Colonic mucosa (tissue), 4 donors: ENCODE data around the gene GNG13. TPM values are rescaled to one million over a fixed set of nuclear protein-coding genes. Genes with fewer than 3 reads are reported as not detected.

Source experiments
- DNase-seq: peaks from one replicate; pipeline ENCODE4 v3.0.0-alpha.2; 2020
- H3K27ac ChIP-seq: fragments of 200-600 bp; one replicate; pipeline ENCODE4 v1.8.0; 2021
- H3K27me3 ChIP-seq: fragments of 200-600 bp; one replicate; pipeline ENCODE4 v1.8.0; 2021
- H3K36me3 ChIP-seq: fragments of 200-600 bp; one replicate; pipeline ENCODE4 v1.8.0; 2021
- H3K4me1 ChIP-seq: fragments of 200-600 bp; one replicate; pipeline ENCODE4 v1.8.0; 2021; ENCODE audit warnings: mild to moderate bottlenecking
- H3K4me3 ChIP-seq: fragments of 200-600 bp; one replicate; pipeline ENCODE4 v1.8.0; 2021
- H3K9ac ChIP-seq, 2 donors: one replicate each; pipeline ENCODE4 v1.7.0; 2013; ENCODE audit warnings: control low read depth in 2 of 2, low read depth in 2 of 2, low read length in 2 of 2
- H3K9me3 ChIP-seq: fragments of 200-600 bp; one replicate; pipeline ENCODE4 v1.8.0; 2021
- CTCF ChIP-seq: fragments of 200-600 bp; IDR thresholded peaks from one replicate; pipeline ENCODE4 v1.8.0; 2022; ENCODE audit warnings: antibody characterized with exemption, mild to moderate bottlenecking
- intact Hi-C: fragments of 100-400 bp; cut with DNase I; formaldehyde crosslinking; loops from one replicate; pipeline ENCODE4 v1.14.1; 2022
- total RNA-seq, 2 donors: library from RNA; stranded (reverse); fragmentation: NEBNext Ultra II Directional in 1 of 2; extraction: Animal tissue kit (Norgen Biotek cat#: 25700) in 1 of 2; gene quantifications; one replicate each; pipeline ENCODE4 v1.2.1, GENCODE V29; 2021
- donor health status: healthy.
- donor health status: DM: no; HTN: no; CAD: no.
- donor health status: DM: no; HTN: no; CAD: no.

Gene GNG13
- total RNA-seq, 2 donors from 2014 or later: 0.24 TPM; not detected in 1

DNA sequence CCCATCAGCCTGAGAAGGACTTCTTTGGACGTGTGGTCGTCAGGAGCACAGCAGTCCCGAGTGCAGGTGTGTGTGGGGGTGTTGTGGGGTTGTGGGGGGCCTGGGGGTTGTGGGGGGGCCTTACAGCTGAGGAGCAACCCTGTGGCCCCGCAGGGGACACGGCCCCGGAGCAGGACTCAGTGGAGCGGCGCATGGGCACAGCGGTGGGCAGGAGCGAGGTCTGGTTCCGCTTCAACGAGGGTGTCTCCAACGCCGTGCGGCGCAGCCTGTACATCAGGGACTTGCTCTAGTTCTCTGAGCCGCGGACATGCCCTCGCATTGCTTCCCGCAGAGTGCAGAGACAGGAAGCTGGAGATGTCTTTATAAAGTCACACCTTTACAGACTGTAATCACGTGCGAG, 2.8 kb downstream of the GNG13 start:
- no peak for DNase-seq
- Histone ChIP-seq H3K36me3 (no peaks in the 10 kb centered on the region), H3K27ac (no peak overlapping the region), H3K27me3 (peaks cover 35% of the 10 kb centered on the region), H3K4me1 (no peaks in the 10 kb centered on the region), H3K9me3 (no peaks in the 10 kb centered on the region), H3K4me3 (no peak overlapping the region), H3K9ac (no peak overlapping the region)
- TF ChIP-seq CTCF: no peak
- intact Hi-C loops: no loop called here

- Histone ChIP-seq H3K27ac (no peak overlapping the region), H3K36me3 (no peaks in the 10 kb centered on the region), H3K27me3 (peaks cover 28% of the 10 kb centered on the region), H3K4me1 (no peaks in the 10 kb centered on the region), H3K9ac (no peak overlapping the region), H3K4me3 (no peak overlapping the region), H3K9me3 (no peaks in the 10 kb centered on the region)
- TF ChIP-seq CTCF: no peak
- peak; percentile 39 for DNase-seq
- intact Hi-C loops: no loop called here
Observed at GRCh38 chr16:797120-797420, 3.5 kb downstream of the GNG13 start.

DNA sequence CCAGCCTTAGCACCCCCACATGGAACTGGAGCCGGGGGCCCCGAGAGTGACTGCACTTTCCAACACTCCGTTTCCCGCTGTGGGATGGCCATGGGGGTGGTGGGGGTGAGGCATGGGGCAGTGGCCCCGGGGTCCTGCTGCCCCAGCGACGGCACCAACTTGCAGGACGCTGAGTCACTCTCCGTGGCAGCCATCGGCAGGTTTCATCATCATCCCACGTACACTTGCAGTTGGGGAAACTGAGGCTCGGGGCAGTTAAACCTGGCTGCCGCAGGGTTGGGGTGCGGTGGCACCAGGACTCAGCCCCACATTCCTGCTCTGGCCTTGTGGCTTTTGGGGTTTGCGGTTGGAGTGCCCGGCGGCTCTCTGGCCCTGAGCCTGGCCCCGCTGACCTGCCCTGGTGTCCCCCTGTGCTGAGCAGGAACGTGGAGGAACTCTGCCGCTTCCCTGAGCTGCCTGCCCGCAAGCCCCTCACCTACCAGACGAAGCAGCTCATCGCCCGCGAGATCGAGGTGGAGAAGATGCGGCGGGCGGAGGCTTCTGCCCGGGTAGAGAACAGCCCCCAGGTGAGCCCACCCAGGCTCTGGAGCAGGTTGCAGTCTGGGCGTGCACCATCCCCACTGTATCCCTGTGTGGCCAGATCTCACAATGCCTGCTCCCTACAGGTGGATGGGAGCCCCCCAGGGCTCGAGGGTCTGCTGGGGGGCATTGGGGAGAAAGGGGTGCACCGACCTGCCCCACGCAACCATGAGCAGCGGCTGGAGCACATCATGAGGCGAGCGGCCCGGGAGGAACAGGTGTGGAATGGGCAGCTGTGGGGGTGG, 4.0 kb downstream of the GNG13 start:
- Histone ChIP-seq H3K27me3 (peaks cover 23% of the 10 kb centered on the region), H3K36me3 (no peaks in the 10 kb centered on the region), H3K4me1 (no peaks in the 10 kb centered on the region), H3K9me3 (no peaks in the 10 kb centered on the region), H3K27ac (no peak overlapping the region), H3K4me3 (no peak overlapping the region), H3K9ac (no peak overlapping the region)
- TF ChIP-seq CTCF: no peak
- intact Hi-C loops: no loop called here
- DNase-seq: no peak

DNA sequence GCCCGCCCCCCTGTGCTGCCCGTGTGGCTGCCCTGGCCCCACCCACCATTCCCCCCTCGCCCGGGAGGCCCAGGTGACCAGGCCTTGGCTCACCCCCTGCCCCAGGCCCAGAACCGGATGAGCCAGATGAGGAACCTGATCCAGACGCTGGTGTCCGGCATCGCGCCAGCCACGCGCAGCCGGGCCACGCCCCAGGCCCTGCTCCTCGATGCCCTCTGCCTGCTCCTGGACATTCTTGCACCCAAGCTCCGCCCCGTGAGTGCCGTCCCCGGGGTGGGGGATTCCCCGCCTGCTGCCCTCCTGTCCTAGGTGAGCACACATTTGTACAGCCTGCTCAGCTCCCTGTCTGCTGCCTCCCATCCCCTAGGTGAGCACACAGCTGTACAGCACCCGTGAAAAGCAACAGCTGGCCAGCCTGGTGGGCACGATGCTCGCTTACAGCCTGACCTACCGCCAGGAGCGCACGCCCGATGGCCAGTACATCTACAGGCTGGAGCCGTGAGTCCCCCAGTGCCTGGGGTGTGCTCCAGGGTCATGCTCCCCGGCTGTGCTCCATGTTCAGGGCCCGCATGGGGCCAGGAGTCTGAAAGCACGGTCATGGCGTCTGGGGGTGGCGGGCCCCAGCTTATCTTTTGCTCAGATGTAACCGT, 4.8 kb downstream of the GNG13 start:
- no peak overlapping the region for H3K9ac ChIP-seq
- TF ChIP-seq CTCF: no peak
- H3K4me1 ChIP-seq: no peaks in the 10 kb centered on the region
- no peak for DNase-seq
- no peaks in the 10 kb centered on the region for H3K9me3 ChIP-seq
- H3K27me3 ChIP-seq: peaks cover 15% of the 10 kb centered on the region
- H3K4me3 ChIP-seq: no peak overlapping the region
- no peaks in the 10 kb centered on the region for H3K36me3 ChIP-seq
- H3K27ac ChIP-seq: no peak overlapping the region
- intact Hi-C loops: no loop called here

DNA sequence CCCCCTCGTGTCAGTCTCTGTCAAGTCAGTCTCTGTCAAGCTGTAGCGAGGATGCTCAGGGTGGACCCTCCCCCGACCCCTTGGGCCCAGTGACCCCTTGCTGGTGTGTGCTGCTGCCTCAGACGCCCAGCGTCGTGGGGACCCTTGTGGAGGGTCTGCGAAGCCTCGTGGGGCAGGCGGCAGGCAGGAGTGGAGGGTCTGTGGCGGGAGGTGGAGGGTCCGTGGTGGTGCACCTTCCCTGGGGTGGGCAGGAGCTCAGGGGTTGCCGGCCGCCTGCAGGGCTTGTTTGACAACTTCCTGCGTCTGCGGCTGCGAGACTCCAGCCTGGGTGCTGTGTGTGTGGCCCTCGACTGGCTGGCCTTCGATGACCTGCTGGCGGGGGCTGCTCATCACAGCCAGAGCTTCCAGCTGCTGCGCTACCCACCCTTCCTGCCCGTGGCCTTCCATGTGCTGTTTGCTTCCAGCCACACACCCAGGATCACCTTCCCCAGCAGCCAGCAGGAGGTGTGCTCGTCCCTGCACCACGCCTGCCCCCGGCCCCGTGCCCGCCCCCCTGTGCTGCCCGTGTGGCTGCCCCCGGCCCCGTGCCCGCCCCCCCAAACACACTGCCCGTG, 5.6 kb downstream of the GNG13 start:
- Histone ChIP-seq H3K36me3 (no peaks in the 10 kb centered on the region), H3K4me1 (no peaks in the 10 kb centered on the region), H3K9ac (no peak overlapping the region), H3K27me3 (peaks cover 7% of the 10 kb centered on the region), H3K27ac (no peak overlapping the region), H3K4me3 (no peak overlapping the region), H3K9me3 (no peaks in the 10 kb centered on the region)
- DNase-seq: no peak
- intact Hi-C loops: no loop called here
- no peak for TF ChIP-seq CTCF
